Lower lobe of right lung (tissue), 2 donors: ENCODE data around the gene HINT3. TPM values are rescaled to one million over a fixed set of nuclear protein-coding genes. Genes with fewer than 3 reads are reported as not detected.

Experiments used
- ATAC-seq, 2 donors: fragments of 200-7000 bp; cut with Tn5 transposase; one replicate each; pipeline ENCODE4 v1.9.1; 2020 to 2022; ENCODE audit warnings: mild to moderate bottlenecking in 2 of 2, moderate library complexity in 2 of 2
- DNase-seq: peaks from one replicate; pipeline ENCODE4 v3.0.0-alpha.2; 2020
- H3K27ac ChIP-seq: fragments of 200-600 bp; one replicate; pipeline ENCODE4 v1.8.0; 2022
- H3K27me3 ChIP-seq: fragments of 200-600 bp; one replicate; pipeline ENCODE4 v1.8.0; 2022; ENCODE audit warnings: low read depth
- H3K36me3 ChIP-seq: fragments of 200-600 bp; one replicate; pipeline ENCODE4 v1.8.0; 2022; ENCODE audit warnings: mild to moderate bottlenecking
- H3K4me1 ChIP-seq: fragments of 200-600 bp; one replicate; pipeline ENCODE4 v1.8.0; 2022
- H3K4me3 ChIP-seq: fragments of 200-600 bp; one replicate; pipeline ENCODE4 v1.8.0; 2022; ENCODE audit warnings: mild to moderate bottlenecking
- H3K9me3 ChIP-seq: fragments of 200-600 bp; one replicate; pipeline ENCODE4 v1.8.0; 2022
- CTCF ChIP-seq: fragments of 200-600 bp; IDR thresholded peaks from one replicate; pipeline ENCODE4 v1.8.0; 2022; ENCODE audit warnings: antibody characterized with exemption, mild to moderate bottlenecking
- intact Hi-C: fragments of 100-400 bp; cut with DNase I; formaldehyde crosslinking; loops from one replicate; pipeline ENCODE4 v1.11.0; 2022
- total RNA-seq: library from RNA; stranded (reverse); fragmentation: NEBNext Ultra II Directional; extraction: Animal tissue kit (Norgen Biotek cat#: 25700); gene quantifications from one replicate; pipeline ENCODE4 v1.2.1, GENCODE V29; 2021
- donor health status: DM: no; HTN: yes; CAD: no; lungs with severe emphysema.

Gene HINT3
- total RNA-seq, 1 donor from 2014 or later = 28.3 TPM

DNA sequence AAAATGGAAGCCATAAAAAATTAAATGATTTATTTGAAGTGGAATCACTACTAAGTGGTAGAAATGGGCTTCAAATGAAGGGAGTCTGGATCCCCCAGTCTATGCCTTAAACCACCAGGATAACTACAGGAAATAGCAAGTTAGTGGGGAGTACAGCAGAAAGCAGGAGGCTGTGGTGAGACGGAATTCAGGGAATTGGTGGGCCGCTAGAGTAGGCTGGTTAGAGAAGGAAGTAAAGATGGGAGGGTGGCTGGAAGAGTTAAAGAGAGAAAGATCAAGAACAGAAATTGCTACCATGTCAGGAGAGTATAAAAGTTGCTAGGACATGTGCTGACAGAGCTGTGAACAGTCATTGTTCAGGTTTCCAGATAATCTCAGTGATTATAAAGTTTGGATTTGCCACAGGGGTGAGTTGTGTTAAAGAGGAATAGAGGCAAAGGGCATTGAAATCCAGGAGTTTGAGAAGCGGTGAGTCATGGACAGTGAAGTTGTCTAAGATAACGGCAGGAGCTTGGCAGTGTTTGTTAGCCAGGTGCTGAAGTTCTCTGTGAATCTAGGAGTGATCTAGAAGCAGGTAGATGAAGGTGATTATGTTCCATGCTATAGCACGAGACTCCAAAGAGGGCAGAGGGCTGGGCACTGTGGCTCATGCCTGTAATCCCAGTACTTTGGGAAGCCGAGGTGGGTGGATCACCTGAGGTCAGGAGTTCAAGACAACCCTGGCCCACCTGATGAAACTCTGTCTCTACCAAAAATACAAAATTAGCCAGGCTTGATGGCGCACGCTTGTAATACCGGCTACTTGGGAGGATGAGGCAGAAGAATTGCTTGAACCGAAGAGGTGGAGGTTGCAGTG is 13.7 kb upstream of the HINT3 start:
- TF ChIP-seq CTCF = no peak
- Histone ChIP-seq H3K27ac (no peak overlapping the region), H3K27me3 (no peaks in the 10 kb centered on the region), H3K4me1 (peaks cover 54% of the 10 kb centered on the region), H3K4me3 (no peak overlapping the region), H3K9me3 (no peaks in the 10 kb centered on the region), H3K36me3 (no peaks in the 10 kb centered on the region)
- intact Hi-C loops = no loop called here
- ATAC-seq = peak in 1 of 2 donors; percentile 4
- no peak for DNase-seq

GRCh38 chr6:125943528-125944433 is 12.8 kb upstream of the HINT3 start:
- Histone ChIP-seq H3K9me3 (no peaks in the 10 kb centered on the region), H3K36me3 (no peaks in the 10 kb centered on the region), H3K27ac (peak overlapping the region; percentile 75), H3K4me1 (peaks cover 56% of the 10 kb centered on the region), H3K4me3 (no peak overlapping the region), H3K27me3 (no peaks in the 10 kb centered on the region)
- no peak for ATAC-seq
- no peak for DNase-seq
- intact Hi-C loops = no loop called here
- TF ChIP-seq CTCF = no peak

DNA sequence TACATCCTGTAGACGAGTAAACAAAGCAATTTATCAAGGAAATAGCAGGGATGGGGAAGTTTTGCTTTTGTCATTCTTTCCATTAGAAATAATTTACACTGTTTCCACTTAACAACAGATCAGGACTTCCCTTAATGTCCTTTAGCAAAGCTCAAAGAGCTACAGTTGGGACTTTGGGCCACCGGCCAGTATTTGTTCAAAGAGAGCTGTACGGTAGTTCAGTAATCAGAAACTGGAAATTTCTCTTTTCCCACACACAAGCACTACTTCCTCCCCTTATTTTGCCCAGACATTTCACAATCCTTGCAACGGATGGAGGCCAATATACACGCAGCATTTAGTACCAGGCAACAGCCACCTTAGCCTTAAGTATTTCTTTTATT is 12.1 kb upstream of the HINT3 start:
- no peak for TF ChIP-seq CTCF
- DNase-seq (peak; percentile 83), ATAC-seq (peak; percentile 74 to 82)
- intact Hi-C loops = no loop called here
- no peak overlapping the region for H3K4me3 ChIP-seq
- H3K27me3 ChIP-seq = no peaks in the 10 kb centered on the region
- H3K27ac ChIP-seq = peak overlapping the region; percentile 75
- H3K4me1 ChIP-seq = peaks cover 56% of the 10 kb centered on the region
- no peaks in the 10 kb centered on the region for H3K9me3 ChIP-seq
- H3K36me3 ChIP-seq = no peaks in the 10 kb centered on the region

DNA sequence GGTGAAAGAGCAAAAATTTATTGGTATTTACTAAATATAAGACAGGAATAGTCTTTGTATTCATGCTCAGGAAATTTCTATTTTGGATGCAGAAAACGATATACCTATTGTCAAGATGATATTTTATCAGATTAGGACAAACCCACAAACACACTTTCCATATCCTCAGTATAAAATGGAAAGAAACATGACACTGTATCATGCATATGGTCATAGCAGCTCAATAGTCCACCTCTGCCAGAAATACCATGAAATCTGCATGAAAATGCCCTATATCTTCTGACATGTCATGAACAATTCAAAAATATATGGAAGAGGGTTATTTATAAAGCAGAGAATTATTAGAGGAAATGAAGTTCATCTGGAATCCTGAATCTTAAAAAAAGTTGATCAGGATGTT is 11.7 kb upstream of the HINT3 start:
- no peak for ATAC-seq
- no peak for TF ChIP-seq CTCF
- intact Hi-C loops = no loop called here
- H3K9me3 ChIP-seq = no peaks in the 10 kb centered on the region
- H3K36me3 ChIP-seq = no peaks in the 10 kb centered on the region
- H3K4me3 ChIP-seq = no peak overlapping the region
- no peaks in the 10 kb centered on the region for H3K27me3 ChIP-seq
- peaks cover 56% of the 10 kb centered on the region for H3K4me1 ChIP-seq
- DNase-seq = no peak
- H3K27ac ChIP-seq = peak overlapping the region; percentile 75

GRCh38 chr6:125945378-125946141 is 11.0 kb upstream of the HINT3 start:
- Histone ChIP-seq H3K27ac (peak overlapping the region; percentile 75), H3K4me1 (peaks cover 54% of the 10 kb centered on the region)
- ATAC-seq = peak in 1 of 2 donors; percentile 43

More at GRCh38 chr6:125945378-125946141, 11.0 kb upstream of the HINT3 start:
- H3K27me3 ChIP-seq = no peaks in the 10 kb centered on the region
- H3K9me3 ChIP-seq = no peaks in the 10 kb centered on the region
- no peak for TF ChIP-seq CTCF
- no peaks in the 10 kb centered on the region for H3K36me3 ChIP-seq
- intact Hi-C loops = no loop called here
- no peak overlapping the region for H3K4me3 ChIP-seq
- no peak for DNase-seq
